ENCODE data around the gene GAMT.

DNA sequence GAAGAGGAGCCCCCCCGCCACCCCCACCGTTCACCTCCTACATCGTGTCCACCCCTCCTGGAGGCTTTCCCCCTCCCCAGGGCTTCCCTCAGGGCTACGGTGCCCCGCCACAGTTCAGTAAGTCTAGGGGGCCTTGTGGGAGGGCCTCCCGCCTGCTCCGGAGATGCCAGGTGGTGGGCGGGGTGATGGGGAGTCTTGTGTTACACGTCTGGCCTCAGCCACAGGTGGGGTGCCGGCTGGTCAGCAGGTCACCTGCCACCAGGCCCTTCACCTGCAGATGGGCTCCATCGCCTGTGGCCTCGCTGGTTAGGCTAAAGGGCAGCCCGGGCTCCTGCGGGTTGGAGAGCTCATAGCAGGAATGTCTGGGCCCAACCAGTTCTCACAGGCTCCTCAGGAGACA, 28.9 kb upstream of the GAMT start:
- TF ChIP-seq, protein P1, sequence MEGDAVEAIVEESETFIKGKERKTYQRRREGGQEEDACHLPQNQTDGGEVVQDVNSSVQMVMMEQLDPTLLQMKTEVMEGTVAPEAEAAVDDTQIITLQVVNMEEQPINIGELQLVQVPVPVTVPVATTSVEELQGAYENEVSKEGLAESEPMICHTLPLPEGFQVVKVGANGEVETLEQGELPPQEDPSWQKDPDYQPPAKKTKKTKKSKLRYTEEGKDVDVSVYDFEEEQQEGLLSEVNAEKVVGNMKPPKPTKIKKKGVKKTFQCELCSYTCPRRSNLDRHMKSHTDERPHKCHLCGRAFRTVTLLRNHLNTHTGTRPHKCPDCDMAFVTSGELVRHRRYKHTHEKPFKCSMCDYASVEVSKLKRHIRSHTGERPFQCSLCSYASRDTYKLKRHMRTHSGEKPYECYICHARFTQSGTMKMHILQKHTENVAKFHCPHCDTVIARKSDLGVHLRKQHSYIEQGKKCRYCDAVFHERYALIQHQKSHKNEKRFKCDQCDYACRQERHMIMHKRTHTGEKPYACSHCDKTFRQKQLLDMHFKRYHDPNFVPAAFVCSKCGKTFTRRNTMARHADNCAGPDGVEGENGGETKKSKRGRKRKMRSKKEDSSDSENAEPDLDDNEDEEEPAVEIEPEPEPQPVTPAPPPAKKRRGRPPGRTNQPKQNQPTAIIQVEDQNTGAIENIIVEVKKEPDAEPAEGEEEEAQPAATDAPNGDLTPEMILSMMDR (IDR thresholded peaks at IDR 0.05), result no peak
- no peak for TF ChIP-seq POLR2A (IDR thresholded peaks at IDR 0.05)
